ENCODE data around the gene HOXC10.
A peak's percentile ranks its signal among the peaks of the same experiment; 100 is the strongest.

Gene HOXC10

DNA sequence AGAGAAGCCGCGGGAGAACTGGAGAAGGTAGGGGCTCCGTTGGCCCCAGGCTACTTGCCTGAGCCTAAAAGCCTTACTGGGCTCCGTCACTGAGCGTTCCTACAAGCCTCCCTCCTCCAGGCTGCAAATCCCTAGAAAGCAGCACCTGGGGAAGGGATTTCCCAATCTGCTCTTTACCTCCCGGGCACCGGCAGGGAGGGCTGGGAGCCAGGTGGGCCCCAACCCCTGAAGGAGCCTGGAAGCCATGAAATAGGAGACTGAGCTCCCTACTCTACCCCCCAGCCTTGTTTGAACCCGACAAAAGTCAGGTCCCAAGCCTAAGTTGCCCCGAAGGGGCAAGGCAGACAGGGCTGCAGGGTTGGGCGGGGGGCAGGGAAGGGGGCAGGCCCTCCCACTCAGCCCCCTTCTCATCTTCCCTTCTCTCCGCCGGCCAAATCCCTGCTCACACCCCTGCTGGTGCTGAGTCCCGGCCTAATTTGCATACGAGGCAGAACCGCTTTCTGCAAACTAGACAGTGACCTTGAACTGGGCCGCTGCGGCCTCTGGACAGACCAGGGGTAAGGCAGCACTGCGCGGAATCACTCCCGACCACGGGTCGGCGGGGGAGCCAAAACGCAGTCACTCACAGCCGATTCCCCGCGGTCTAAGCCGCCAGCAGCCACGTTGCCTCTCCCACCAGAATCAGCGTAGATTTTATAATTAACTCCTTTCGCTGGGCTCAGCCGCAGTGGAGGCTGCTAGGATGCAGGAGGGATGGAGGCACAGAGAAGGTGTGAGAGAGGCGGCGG, 34.0 kb upstream of the HOXC10 start:
- Histone ChIP-seq H3K9ac (no peak overlapping the region), H3K4me1 (no peaks in the 10 kb centered on the region), H3K4me2 (no peak overlapping the region), H3K27ac (no peak overlapping the region), H3K36me3 (no peaks in the 10 kb centered on the region), H3K9me3 (peaks cover 25% of the 10 kb centered on the region), H3K4me3 (no peak overlapping the region), H4K20me1 (peaks cover 99% of the 10 kb centered on the region), H3K27me3 (peaks cover 100% of the 10 kb centered on the region)
- no peak for TF ChIP-seq Cebpa-rat (IDR thresholded peaks at IDR 0.05)

DNA sequence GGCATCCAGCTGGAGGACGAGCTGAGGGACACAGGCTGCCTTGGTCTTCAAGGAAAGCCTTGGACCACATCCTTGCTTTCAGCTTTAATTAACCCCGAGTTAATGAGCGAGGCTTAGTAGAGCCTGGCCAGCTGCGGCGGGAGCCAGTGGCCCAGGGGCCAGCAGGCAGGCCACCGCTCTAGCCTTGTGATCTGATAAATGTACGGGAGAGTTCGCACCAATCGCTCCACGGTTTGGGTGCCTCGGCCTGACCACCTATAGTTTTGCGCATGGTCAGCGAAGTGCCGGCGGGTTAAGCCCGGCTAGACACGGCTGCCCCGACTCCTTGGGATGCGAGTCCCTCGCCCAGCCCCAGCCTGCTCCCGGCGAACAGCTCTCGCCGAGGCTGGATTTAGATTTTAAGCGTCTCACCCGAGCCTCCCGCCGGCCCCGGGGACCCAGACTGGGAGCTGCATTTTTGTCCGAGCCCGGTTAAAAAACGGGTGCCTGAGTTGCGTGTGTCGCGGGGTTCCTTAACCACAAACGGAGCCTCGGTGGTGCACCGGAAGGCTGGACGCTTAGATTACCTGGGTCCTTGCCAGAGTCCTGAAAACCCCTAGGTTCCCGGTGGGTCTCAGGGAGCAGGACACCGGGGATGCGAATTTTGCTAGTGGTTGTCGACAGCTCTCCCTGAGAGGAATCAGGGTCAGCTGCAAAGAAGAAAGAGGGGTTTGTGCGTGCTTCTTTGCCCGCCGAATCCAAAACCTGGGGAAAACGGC, 33.2 kb upstream of the HOXC10 start:
- Histone ChIP-seq H3K9me3 (peaks cover 27% of the 10 kb centered on the region), H4K20me1 (peaks cover 99% of the 10 kb centered on the region), H3K9ac (no peak overlapping the region), H3K4me3 (no peak overlapping the region), H3K27me3 (peaks cover 100% of the 10 kb centered on the region), H3K4me1 (peaks cover 4% of the 10 kb centered on the region; the same call in 1 of the 2 replicates), H3K4me2 (no peak overlapping the region), H3K27ac (no peak overlapping the region), H3K36me3 (no peaks in the 10 kb centered on the region)
- no peak for TF ChIP-seq Cebpa-rat (IDR thresholded peaks at IDR 0.05)

DNA sequence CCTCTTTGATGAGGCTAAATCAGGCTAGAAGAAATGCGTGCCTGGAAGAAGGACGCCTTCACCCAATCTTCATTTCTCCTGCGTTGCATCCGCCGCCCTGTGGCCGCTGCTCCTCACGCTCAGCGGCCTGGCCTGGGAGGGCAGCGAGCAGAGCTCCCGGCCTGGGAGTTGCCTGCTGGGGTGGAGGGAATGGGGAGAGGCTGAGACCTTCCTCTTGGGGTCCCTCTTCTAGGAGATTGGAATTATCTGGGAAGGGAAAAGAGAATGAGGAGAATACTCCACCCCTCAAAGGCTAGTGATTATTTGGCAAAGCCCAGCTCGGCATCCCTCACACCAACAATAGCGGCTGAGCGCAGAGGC, 32.6 kb upstream of the HOXC10 start:
- Histone ChIP-seq H3K36me3 (no peaks in the 10 kb centered on the region), H3K4me1 (peaks cover 9% of the 10 kb centered on the region; the same call in 1 of the 2 replicates), H3K27ac (no peak overlapping the region), H3K27me3 (peaks cover 100% of the 10 kb centered on the region), H4K20me1 (peaks cover 100% of the 10 kb centered on the region), H3K9me3 (peaks cover 27% of the 10 kb centered on the region), H3K4me2 (no peak overlapping the region), H3K9ac (no peak overlapping the region), H3K4me3 (no peak overlapping the region)
- no peak for TF ChIP-seq Cebpa-rat (IDR thresholded peaks at IDR 0.05)

DNA sequence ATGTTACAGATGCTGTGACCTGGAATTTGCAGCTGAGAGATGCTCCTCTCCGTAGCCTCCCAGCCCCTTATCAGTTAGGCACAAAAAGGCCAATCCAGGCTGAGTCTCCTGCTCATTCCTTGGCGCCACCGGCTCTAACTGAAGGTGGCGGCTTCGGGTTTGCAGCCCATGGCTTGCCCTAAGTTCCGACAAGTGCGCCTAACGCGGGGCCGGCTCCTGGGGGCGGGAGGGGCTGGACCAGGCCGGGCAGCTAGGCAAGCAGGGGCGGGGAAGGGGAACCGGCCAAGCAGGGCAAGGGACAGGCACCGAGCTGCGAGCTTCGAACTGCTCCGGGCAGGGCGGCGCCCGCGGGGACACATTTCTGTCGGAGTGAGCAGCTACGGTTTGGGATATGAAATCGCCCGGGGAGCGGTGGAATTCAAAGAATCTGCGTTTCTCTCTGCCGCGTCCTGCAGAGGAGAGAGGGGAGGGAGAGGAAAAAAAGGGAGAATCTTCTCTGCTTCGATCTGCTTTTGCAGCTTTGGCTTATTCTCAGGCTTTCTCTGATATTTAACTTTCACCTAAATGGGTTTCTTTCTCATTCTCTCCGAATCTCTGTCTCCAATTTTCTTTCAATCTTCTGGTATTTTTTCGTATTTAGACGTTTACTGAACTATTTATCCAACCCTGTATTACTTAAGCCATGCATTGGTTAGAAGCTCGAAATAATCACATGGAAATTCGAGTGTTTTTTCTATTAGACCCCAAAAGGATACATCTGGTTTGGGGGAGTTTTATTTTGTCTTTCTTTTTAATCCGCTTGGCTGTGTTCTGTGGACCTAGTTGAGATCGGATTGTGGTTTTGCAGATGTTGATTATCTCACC, 31.8 kb upstream of the HOXC10 start:
- peaks cover 9% of the 10 kb centered on the region; the same call in 1 of the 2 replicates for H3K4me1 ChIP-seq
- no peak overlapping the region for H3K4me3 ChIP-seq
- H3K4me2 ChIP-seq: no peak overlapping the region
- H4K20me1 ChIP-seq: peaks cover 100% of the 10 kb centered on the region
- no peak for TF ChIP-seq Cebpa-rat (IDR thresholded peaks at IDR 0.05)
- no peak overlapping the region for H3K27ac ChIP-seq
- H3K9ac ChIP-seq: no peak overlapping the region
- H3K9me3 ChIP-seq: peaks cover 27% of the 10 kb centered on the region
- H3K27me3 ChIP-seq: peaks cover 100% of the 10 kb centered on the region
- no peaks in the 10 kb centered on the region for H3K36me3 ChIP-seq

DNA sequence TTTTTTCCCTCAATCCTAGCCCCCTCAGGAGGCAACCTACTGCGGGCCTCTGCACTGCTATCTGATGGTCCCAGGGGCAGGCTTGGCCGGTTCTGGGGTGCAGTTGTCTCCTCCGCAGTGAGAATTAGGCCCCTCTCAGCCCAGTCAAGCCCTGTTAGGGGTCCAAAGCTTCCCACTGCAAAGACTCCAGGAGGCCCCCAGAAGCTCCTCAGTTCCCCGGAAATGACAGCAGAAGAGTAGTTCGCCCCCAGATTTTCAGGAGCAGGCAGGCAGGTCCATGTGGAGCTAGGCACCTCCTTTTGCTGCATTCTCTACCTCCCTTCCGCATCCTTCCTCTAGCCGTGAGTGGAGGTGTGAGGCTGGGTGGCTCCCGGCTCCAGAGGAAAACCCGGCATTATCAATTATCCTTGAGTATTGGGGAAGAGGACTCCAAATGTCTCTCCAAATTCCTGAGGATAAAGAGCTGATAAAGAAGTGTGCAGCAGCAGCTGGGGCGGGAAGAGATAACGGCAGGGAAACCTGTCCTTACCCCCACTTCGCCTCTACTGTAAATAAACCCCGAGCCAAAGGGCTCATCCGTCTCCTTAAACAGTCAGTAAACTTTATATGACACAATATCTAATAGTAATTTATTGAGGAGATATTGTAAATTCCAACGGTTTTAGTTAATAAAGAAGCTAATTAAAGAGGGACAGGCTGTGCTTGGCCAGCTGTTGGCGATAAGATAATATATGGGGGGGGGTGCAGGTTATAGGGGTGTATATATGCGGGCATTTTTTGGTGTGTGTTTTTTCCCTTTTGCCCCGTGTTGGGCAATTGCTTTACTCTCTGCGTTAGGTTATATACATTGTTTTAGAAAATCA, 30.9 kb upstream of the HOXC10 start:
- H3K9me3 ChIP-seq: peaks cover 27% of the 10 kb centered on the region
- peaks cover 100% of the 10 kb centered on the region for H3K27me3 ChIP-seq
- H3K4me1 ChIP-seq: peaks cover 9% of the 10 kb centered on the region; the same call in 1 of the 2 replicates
- no peaks in the 10 kb centered on the region for H3K36me3 ChIP-seq
- H3K4me3 ChIP-seq: no peak overlapping the region
- no peak for TF ChIP-seq Cebpa-rat (IDR thresholded peaks at IDR 0.05)
- H3K27ac ChIP-seq: no peak overlapping the region
- H3K9ac ChIP-seq: no peak overlapping the region
- no peak overlapping the region for H3K4me2 ChIP-seq
- H4K20me1 ChIP-seq: peaks cover 100% of the 10 kb centered on the region

DNA sequence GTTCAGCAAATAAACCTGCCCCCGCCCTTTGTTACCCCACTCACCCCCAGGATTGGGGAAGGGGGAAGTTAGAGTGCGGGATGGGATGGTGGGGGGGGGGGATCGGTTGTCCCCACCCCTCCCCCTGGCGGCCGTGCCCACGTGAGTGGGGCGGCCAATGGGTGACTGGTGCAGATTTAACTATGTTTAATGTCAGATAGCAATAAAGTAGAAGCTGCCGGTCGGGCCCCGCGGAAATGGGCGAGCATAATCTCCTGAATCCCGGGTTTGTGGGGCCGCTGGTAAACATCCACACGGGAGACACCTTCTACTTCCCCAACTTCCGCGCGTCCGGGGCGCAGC, 30.3 kb upstream of the HOXC10 start, which contains the start of gene HOXC12:
HOXC12 (plus strand) TSS at position 210 of the 342 bp plus-strand sequence; CDS start at position 237, 27 bp downstream.
- H3K27me3 ChIP-seq: peaks cover 100% of the 10 kb centered on the region
- no peak for TF ChIP-seq Cebpa-rat (IDR thresholded peaks at IDR 0.05)
- no peak within 1 kb of the TSS for H3K27ac ChIP-seq
- H3K4me1 ChIP-seq: peaks cover 9% of the 10 kb centered on the region; the same call in 1 of the 2 replicates
- peaks cover 27% of the 10 kb centered on the region for H3K9me3 ChIP-seq
- H3K36me3 ChIP-seq: no peaks in the 10 kb centered on the region
- H3K4me2 ChIP-seq: no peak within 1 kb of the TSS
- H4K20me1 ChIP-seq: peaks cover 100% of the 10 kb centered on the region
- no peak within 1 kb of the TSS for H3K9ac ChIP-seq
- 0 out of 2 replicates have a peak within 1 kb of the TSS, but pooled peaks have one; percentile 14 for H3K4me3 ChIP-seq

DNA sequence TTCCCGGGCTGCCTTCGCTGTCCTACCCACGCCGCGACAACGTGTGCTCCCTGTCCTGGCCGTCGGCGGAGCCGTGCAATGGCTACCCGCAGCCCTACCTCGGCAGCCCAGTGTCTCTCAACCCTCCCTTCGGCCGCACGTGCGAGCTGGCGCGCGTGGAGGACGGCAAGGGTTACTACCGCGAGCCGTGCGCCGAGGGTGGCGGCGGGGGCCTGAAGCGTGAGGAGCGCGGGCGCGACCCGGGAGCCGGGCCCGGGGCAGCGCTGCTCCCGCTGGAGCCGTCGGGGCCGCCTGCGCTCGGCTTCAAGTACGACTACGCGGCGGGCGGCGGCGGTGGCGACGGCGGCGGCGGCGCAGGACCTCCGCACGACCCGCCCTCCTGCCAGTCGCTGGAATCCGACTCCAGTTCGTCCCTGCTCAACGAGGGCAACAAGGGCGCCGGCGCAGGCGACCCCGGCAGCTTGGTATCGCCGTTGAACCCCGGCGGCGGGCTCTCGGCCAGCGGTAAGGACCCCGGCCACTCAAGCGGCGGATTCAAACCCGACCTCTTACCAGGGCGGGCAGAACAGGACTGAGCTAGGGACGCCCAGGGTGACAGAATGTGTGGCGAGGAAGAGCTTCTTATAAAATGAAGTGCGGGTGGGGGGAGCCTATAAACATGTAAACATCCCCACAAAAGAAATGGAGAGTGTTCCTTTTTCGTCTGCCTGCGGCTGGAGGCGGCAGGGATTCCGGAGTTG, 29.7 kb upstream of the HOXC10 start:
- Histone ChIP-seq H3K9ac (no peak overlapping the region), H3K9me3 (peaks cover 27% of the 10 kb centered on the region), H3K27ac (no peak overlapping the region), H3K27me3 (peaks cover 100% of the 10 kb centered on the region), H3K36me3 (no peaks in the 10 kb centered on the region), H4K20me1 (peaks cover 100% of the 10 kb centered on the region), H3K4me1 (peaks cover 9% of the 10 kb centered on the region; the same call in 1 of the 2 replicates), H3K4me2 (no peak overlapping the region), H3K4me3 (0 out of 2 replicates have a peak overlapping the region, but pooled peaks have one; percentile 14)
- no peak for TF ChIP-seq Cebpa-rat (IDR thresholded peaks at IDR 0.05)

DNA sequence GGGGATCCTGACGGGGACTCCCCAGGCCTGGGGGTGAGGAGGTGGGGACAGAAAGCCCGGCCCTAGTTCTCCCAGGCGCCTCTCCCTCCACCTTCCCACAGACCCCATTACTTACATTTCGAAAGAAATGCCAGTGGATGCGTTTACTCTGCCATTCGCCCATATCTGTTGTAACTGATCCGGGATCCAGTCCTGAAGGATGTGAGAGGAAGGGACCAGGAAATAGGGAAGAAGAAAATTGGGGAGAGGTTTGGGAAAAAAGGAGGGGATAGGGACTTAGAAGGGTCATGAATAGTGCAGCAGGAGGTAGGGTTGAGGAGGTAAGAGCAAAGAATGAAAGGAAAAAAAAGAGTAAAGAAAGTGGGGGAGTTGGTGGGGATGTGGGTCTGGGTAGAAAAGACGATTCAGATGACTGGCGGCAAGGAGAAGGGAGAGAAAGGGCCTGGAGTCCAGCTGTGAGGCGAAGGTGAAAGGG, 29.1 kb upstream of the HOXC10 start:
- Histone ChIP-seq H3K27ac (no peak overlapping the region), H3K9me3 (peaks cover 28% of the 10 kb centered on the region), H3K4me1 (peaks cover 9% of the 10 kb centered on the region; the same call in 1 of the 2 replicates), H3K27me3 (peaks cover 100% of the 10 kb centered on the region), H3K36me3 (no peaks in the 10 kb centered on the region), H3K9ac (no peak overlapping the region), H3K4me3 (no peak overlapping the region), H4K20me1 (peaks cover 99% of the 10 kb centered on the region), H3K4me2 (no peak overlapping the region)
- no peak for TF ChIP-seq Cebpa-rat (IDR thresholded peaks at IDR 0.05)
